Activated CD8-positive, alpha-beta memory T cell treated with anti-CD3 and anti-CD28 coated beads for 4 hours (primary cell): ENCODE results near the gene PTPRC.

Experiments used
- DNase-seq, 2 donors: peaks; one replicate each; pipeline ENCODE4 v3.0.0-alpha.2; 2020; ENCODE audit warnings: low read depth in 2 of 2

The PTPRC gene

DNA sequence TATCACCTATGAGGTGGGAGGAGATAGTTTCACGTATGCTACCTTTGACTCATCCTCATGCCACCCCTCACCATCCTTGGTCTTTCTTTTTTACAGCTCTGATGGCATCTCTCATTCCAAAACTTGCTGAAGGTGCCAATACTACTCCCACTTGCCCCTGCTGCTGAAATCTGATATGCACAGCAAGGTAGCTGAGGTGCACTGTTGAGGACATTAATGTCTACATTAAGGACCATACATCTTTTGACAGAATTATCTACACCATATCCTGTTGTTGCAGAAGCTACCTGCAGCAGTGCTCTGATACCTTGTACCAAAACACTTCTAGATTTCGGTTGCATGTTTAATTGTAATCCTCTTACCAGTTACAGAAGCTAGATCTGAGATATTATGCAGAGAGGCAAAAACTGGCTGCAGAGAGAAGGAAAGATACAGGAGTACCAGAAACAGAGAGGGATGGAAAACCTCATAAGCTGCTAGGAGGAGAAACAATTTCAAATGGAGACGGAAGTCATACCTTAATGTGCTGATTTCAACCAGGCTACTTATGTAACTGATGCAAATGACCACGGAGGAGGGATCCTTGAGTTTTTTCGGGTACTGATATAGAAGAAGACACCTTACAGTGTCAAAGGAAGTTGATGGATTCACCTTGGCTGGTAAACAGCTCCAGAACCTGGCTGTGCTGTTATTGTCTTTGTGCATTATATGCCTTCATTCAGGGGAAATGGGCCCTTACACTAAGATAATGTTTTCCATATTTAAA is 19.3 kb upstream of the PTPRC start:
- no peak for DNase-seq

DNA sequence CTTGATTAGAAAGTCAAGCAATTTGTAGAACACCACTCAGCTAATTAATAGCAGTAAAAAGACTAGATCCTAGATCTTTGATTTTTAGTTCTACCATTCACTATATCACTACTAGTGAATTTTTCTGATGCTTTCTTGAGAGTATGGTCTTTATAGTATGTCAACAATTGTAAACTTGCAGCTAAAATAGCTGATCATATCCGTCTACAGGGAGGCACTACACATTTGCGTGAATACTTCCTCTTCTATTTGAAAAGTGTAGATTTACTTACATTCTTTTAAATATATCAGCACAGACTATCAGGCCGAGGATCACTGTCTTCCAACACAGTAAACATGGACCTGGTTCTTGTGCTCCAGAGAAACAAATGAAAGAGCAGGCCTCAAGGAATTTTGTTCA is 18.6 kb upstream of the PTPRC start:
- DNase-seq, result no peak

DNA sequence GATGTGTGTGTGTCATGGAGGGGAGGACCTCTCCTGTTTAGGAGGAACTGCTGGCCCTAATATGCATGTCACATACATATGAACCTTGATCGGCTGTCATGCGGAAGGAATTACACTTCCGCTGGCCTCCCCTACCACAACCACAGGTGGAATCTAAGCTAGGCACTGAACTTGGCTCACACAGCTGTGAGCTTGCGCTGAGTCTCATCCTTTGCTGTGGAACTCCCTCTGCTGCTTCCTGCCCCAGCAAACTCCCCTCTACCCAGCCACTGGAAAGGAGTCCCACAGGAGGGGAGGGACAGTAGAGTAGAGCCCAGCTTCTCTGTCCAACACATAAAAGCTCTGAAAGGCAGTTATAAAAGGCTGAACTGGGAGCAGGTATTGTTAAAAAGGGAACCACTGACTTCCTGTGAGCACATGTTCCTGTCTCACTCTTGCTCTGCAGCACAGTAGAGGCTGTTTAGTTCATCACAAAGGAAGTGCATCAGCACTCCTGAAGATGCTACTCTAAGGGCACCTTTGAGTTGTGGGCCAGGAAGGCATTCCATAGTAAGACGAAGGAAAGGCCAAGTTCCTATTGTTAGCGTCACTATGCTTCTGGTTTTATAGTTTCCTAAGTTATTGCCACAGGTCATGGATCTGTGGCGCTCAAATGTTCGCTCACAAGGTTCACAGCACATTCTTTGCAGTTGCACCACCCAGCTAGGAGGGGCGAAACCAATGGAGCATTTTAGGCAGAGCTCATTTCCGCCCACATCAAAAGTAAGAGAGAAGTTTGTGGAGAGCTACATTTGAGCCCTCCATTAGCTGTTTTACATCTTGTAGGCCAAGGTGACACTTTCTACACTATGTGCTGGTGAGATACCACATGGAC is 17.7 kb upstream of the PTPRC start:
- peak; percentile 38 to 47 for DNase-seq

DNA sequence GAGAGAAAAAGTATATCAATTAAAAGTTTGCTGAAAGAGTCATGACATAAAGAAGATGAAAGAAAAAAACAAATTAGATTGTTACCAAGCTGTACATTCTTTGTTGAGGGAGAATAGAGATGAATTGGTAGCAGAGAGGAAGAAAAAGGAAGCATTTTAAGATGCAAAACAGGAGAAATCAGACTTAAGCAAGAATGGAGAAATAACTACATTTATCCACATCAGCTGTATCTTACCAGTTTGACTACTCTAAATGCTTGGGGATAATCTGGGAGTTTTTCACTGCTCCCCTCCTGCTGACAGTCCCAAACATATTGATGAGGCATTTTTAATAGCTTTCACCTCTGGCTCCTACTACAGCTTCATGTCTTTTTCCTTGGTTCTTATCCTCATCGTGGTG is 16.8 kb upstream of the PTPRC start:
- DNase-seq, result no peak

DNA sequence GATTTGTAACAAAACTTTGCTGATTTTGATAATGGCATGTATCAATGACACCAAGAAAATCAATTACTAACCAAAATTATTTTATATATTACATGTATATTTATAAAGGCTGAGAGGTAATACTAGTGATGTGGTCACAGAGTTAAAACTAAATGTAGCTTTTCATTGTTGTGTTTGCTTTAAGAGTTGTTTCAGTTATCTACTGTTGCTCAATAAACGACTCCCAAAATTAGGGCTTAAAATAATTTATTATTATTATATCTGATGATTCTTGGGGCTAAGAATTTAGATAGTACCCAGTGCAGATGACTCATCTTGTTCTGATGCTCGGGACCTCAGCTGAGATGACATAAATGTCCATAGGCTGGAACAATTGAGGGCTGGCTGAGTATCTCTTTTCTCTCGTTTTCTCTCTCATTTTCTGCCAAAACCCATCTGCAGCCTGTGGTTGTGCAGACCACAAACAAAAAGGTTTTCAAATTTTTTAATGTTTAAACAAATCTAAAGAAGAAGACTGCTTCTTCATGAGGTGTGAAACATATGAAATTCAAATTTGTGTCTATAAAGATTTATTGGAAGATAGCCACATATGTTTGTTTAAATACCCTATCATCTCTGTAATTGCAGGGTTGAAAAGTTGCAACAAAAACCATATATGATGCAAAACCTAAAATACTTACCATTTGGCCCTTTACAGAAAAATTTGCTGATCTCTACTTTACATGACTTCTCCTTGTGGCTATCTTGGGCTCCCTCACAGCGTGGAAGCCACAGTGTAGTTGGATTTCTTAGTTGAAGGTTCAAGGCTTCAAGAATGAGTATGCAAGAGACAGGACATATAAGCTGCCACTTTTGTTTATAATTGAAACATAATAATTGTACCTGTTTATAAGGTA is 14.8 kb upstream of the PTPRC start:
- DNase-seq, result no peak

DNA sequence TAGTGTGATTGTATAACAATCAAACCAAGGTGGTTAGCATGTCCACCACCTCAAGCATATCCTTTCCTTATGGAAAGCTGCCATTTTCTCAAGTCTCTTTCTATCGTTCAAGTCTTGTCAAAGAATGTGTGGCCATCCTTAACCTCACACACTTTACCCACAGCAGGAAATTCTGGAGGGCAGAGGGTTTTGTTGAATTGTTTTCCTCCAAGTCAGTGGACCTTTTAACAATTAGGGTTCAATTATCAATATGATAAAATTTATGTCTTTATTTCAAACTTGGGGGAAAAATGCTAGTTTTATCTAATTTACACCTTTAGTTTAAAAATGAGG is 14.2 kb upstream of the PTPRC start:
- DNase-seq, result no peak

DNA sequence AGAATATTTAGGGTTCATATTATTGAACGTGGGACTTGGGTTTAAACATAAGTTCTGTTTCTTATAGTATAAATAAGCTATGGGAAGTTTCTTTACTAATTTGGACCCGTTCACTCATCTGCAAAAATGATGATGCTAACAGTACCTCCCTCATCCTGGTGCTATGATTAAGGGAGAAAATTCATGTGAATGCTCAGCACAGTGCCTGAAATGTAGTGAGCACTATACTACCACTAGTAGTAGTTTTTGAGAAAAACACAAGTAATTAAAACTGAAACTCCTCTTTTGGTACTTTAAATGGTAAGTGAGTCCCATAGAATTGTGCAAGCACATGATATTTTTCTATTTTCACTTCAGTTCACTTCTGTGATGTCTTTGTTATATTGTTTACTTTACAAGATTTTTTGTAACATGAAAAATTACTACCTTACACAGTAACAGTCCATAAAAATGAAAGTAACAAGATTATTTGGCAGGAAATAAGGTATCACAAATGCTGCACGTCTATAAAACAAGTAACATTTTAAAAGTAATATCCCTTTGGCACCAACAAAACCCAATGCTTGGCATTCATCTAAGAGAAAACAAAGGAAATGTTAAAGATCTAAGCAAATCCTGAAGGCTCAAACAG is 11.3 kb upstream of the PTPRC start:
- no peak for DNase-seq

DNA sequence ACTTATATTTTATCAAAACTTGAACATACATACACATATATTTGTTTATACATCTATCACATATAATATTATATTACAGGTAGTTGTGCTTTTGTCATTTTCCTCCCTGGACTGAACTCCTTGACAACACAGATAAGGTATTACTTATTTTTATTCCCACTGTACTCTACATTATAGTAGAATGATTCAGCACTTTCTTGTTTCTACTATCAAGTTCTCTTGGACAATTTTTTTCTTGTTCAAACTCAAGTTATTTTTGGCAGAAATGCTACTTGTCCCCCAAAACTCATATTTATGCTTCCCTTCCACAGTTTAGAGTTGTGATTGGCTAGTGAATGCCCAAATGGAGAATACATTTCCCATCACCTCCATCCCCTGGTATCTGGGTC is 10.8 kb upstream of the PTPRC start:
- no peak for DNase-seq

DNA sequence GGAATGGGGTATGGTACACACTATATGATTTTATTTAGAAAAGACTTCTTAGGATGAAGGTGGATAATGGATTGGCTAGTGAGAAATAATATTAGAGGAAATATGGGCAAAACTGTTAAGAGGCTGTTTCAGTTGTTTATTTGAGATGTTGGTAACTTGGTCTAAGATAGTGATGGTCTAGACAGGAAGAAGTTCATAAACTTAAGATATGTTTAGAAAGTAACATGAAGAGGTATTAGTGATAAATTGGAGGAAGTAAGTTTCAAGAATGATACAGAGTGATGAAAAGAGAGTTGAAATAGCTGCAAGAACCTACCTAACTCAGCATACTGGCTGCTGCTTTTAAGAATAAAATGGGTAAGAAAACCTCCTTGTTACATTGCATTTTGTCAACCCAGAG is 9.2 kb upstream of the PTPRC start:
- no peak for DNase-seq

DNA sequence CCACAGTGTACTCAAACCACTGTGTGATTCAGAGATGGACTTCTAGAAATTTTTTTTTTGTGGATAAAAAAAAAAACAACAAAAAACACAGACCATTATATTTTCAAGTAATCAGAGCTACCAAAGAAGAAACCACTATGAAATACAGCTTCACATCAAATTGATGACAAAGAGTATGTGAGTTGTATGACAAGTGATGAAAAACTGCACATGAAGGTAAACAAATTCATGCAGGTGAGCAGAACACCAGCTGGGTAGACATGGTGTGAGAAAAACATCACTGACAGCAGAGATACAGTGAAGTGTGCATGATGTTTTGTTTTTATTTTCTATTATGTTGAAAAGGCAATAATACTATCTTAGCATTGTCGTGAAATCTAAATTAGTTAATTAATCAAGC is 8.0 kb upstream of the PTPRC start:
- no peak for DNase-seq

DNA sequence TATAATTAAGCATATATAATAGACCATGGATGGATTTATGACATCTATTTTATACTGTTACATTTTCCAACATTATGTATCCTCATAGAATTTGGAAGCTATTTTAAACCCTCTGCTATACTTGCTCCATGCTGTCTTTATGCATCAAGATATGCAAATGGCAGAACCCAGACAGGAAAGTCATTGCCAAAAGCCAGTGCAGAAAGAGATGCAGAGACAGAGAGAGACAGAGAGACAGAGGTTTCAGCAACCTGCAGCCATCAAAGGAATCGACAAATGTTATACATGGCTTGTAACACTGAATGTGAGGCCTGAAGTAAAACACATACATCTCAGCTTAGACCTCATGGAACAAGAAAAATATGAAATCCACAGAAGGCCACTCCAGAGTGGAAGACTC is 7.5 kb upstream of the PTPRC start:
- DNase-seq, result no peak

DNA sequence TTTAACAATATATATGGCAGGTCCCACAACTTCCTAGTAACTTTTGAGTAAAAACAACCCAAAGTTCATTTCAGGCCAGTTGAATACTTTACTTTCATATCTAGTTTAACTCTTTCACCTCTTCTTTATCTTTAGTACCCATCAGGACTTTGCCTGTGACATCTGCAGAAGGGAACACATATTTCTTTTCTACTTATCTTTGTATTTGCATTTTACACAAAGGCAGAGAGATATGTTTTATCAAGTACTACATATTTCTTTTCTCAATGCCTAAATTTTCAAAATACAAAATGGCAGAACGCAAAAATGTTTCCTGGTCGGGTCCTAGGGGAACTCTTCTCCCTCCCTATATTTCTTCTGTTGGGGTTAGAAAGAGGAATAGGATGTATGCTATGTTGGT is 6.8 kb upstream of the PTPRC start:
- no peak for DNase-seq

DNA sequence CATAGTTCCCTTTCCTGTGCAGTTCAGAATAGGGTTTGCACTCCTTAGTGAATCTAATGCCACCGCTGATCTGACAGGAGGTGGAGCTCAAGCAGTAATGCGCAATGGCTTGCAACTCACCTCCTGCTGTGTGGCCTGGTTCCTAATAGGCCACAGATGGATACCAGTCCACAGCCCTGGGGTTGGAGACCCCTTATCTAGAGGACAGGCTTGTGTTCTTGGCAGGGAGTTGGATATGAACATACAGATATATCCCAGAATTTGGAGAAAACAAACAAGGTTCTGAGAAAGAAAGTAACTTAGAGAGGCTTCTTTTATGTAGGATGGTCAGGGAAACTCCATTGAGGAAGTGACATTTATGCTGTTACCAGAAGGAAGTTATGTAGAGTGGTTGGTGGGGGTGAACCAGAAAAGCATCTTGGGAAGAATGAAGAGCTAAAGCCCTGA is 5.1 kb upstream of the PTPRC start:
- DNase-seq, result no peak

DNA sequence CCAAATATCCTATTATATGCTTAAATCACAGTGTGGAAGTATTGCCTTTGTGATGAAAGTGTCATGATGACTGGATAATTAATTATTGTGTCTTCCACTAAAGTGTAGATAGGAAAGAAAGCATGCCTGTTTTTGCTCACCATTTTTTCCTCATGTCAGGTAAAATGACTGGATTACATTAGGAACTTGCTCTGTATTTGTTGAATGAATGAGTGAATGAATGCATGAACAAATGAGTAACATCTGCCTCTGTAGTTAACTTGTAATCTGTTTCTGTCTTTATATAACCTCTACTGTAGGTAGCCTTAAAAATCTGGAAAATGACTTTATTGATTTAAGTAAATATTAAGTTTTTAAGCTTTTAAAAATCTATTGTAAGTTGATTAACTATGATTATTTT is 2.9 kb upstream of the PTPRC start:
- DNase-seq, result no peak

DNA sequence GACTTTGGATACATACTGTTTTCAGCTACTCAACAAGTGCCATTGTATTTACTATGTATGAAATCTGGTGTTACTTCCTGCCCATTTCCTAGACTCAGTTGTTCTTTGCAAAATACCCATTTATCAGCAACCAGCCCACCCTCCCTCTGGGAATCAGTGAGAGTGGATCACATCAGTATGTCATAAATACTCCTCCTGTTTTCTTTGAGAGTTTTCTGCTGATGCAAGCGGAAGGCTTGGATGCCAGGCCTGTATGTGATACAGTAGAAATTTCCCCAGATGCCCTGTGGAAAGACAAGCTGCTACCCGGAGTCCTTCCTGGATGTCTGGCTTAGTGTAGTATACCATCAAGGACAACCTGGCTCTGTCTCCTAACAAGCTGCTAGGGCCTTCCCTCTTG is 2.4 kb upstream of the PTPRC start:
- no peak for DNase-seq

DNA sequence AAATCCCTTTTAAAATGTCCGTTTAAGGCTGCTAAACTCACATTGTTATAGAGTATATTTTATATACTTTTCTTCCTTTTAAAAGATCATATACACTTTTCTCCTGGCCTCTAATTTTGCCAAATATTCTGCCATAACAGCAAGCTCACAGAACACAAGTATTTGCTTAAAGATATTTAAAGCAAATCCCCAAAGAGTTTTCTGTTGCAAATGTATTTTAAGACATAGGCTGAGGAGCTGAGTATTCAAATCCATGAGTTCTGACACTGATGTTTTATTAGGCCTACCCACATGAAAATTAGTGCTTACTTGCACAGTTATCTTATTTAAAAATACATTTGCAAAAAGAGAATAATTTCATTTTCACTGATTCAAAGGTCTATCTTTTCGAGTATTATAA is 1.7 kb upstream of the PTPRC start:
- DNase-seq, result no peak

DNA sequence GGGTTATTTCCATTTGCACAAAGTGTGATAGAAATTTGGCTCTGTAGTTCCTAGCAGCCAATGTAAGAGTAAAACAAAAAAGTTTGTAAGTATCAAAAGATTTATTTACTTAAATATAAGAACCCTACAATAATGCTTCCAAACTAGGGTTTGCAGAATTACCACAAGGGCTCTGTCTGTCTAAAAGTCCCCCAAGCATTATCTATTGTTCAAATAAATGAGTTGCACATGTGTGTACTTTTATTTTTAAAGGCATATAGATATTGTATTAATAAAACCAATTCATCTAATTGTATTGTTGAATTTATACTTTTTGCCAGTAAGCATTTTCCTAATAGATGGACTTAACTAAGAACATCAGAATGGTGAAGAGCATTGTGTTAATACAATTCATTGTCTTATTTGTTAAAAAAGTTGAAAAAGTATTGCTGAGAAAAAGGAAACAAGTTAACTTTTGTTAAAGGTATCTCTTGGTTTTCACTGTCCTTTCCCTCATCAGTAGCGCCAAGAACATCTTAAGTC is 863 bp upstream of the PTPRC start:
- DNase-seq, result no peak

DNA sequence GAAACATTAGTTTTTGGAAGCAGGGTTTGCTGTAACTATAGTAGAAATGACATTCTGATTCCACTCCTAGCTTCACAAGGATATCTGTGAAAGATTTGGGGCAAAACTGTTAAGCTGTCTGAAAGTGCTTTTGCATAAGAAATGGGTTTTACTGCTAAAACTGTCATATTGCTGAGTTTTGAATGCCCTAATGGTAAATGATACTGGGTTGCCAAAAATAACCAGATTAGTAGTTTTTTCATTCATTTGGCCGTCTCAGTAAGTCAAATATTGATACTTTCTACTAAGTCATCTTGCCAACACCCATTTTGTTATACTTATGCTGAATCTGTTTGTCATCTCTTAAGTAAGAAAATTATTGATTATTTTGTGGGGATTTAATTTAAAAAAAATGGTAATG is 399 bp upstream of the PTPRC start:
- no peak for DNase-seq

DNA sequence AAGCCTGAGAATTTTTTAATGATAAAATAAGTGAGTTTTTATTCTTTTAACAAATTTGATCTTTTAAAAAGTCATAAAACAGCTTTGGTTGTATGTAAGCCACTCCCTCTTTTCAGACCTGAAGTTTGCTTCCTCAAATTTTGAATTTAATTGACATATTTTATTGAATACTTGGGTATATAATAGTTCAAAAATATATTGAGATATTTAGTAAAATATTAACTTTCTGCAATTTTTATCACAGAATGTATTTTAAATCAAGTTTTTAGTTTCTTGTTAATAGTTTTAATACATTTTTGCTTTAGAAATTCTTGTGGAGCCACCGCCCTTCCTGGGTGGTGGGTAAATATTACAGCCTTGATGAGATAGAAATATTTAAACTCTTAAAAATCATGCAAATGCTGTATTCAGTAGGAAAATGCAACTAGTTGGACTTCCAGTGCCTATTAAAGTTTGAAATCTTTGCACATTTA is 867 bp downstream of the PTPRC start:
- no peak for DNase-seq

DNA sequence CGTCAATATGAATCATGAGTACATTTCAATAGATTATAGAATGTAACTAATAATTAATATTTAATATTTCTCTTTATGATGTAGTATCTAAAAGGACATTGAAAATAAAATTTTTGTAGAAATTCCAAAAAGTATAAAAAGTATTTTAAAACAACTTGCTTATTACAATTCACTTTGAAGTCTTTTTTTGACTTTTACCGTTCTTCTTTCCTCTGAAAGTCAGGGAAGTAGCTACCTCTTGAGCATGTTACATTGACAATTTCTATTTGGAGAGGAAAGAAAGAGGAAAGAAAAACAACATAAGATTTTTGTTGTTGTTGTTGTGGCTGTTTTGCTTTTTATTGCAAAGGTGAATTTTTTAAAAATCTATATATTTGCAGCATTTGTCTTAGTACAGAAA is 1.3 kb downstream of the PTPRC start:
- DNase-seq, result no peak

DNA sequence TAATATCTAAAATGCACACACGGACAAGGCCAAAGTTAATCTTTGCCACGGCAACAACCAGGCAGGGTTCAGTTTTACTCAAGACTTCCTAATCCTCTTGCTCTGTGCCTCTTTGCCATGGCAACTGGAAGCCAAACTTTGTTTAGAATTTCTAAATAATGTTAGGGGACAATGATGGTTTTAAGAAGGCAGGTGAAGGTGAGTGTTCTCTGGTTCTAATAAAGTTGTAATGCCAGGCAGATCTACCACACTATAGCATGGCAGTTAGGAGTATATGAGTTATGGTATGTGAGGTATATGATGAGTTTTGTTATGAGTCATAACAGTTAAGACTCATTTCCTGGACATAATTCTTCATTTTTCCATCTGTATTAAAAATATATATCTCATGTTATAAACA is 2.7 kb downstream of the PTPRC start:
- DNase-seq, result no peak
